NCI-H1105 treated with DMSO at 0.1 percent for 48 hours (cell line): ENCODE results near the gene HSF2BP.
"Not testable (repeated sequence)": the region's sequence is repeated elsewhere in the genome, so short reads cannot be mapped to it uniquely, and the experiment has no call there.

Source experiments
- DNase-seq: peaks from one replicate; lab custom pipeline; 2025; lab: John Stamatoyannopoulos, UW

Gene HSF2BP

GRCh38 chr21:43597540-43598250 is 61.6 kb downstream of the HSF2BP start:
- DNase-seq: no peak

DNA sequence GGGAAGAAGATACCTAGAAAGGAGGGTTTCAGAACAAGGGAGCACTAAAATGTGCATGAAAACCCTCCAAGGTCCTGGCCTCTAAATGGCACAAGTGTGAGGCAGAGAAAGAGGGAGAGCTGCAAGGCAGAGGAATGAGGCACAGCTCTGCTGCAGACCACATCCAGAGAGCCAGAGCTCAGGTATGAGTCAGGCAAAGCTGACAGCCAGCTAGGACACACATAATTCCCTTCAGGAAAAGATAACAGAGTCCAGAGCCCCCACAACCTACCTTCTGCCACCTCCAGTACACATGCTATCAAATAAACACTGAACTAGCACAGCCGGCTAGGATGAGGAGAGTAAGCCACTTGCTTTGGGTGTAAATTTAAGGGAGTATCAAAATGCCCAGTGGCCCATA is 62.2 kb downstream of the HSF2BP start:
- DNase-seq: no peak

DNA sequence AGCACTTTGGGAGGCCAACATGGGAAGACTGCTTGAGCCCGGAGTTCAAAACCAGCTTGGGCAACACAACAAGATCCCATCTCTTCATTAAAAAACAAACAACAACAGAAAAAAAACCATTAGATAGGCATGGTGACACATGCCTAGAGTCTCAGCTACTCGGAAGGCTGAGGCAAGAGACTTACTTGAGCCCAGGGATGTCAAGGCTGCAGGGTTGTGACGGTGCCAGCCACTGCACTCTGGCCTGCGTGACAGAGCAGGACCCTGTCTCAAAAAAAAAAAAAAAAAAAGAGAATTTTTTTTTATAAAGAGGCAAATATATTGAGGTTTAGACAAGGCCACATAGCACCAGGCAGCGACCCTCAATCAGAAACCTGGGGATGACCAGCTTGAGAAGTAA is 62.7 kb downstream of the HSF2BP start:
- no peak for DNase-seq

DNA sequence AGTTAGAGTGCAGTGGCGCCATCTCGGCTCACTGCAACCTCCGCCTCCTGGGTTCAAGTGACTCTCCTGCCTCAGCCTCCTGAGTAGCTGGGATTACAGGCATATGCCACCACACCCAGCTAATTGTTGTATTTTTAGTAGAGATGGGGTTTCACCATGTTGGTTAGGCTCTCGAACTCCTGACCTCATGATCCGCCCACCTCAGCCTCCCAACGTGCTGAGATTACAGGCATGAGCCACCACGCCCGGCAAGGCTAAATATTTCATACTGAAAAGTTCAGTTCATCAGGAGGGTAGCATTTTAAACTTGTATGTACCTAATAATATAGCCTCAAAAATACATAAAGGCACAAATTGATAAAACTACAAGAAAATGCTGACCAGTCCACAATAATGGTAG is 63.5 kb downstream of the HSF2BP start:
- not testable (repeated sequence) for DNase-seq

DNA sequence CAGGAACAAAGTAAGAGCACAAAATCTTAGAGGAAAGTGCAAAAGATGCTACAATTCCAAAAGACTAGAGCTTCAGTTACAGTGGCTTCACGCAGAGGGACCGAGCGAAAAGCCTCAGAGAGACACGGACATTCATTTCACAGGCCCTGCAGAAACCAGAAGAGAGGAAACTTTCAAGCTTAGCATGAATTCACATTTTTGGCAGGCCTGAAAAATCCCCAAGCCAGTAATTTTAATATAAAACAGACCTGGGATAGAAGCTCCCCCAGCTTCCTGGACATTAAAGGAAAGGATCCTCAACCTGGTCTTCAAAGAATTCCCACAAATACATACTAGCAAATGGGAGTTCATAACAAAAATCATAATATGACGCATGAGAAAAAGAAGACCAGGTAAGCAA is 66.2 kb downstream of the HSF2BP start:
- DNase-seq: no peak

GRCh38 chr21:43591571-43591970 is 67.7 kb downstream of the HSF2BP start:
- DNase-seq: no peak

- DNase-seq: no peak
Observed at GRCh38 chr21:43590194-43590593, 69.1 kb downstream of the HSF2BP start.

DNA sequence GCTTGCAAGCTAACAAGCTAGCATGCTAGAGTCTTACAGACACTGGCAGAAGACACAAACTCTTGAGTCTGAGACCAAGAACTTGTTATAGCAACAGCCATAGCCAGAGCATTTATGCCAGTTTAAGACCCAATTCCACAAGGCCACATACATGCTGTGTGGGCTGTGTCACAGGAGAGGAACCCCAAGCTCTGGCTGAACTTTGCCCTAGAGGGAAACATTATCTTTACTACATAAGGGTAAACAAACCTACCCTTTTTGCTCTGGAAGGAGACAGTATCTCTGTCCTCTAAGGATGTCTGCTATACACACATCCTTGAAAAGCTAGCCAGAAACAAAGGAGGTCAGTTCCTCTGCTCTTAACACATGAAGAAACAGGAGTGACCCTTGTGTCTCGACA is 70.3 kb downstream of the HSF2BP start:
- DNase-seq: no peak

GRCh38 chr21:43585924-43586413 is 73.3 kb downstream of the HSF2BP start:
- no peak for DNase-seq

DNA sequence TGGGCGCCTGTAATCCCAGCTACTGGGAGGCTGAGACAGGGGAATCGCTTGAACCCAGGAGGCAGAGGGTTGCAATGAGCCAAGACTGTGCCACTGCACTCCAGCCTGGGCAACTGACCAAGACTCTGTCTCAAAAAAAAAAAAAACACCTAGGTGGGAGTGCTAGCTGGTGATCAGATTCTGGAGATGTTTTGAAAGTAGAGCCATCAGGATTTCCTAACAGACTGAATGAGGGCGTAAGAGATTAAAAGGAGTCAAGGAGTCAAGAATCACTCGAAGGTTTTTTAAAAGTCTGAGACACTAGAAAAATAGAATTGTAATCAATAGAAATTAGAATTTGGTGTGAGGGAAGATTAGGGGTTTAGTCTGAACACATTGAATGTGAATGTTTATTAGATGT is 73.8 kb downstream of the HSF2BP start:
- no peak for DNase-seq

GRCh38 chr21:43581453-43581852 is 77.8 kb downstream of the HSF2BP start:
- no peak for DNase-seq

DNA sequence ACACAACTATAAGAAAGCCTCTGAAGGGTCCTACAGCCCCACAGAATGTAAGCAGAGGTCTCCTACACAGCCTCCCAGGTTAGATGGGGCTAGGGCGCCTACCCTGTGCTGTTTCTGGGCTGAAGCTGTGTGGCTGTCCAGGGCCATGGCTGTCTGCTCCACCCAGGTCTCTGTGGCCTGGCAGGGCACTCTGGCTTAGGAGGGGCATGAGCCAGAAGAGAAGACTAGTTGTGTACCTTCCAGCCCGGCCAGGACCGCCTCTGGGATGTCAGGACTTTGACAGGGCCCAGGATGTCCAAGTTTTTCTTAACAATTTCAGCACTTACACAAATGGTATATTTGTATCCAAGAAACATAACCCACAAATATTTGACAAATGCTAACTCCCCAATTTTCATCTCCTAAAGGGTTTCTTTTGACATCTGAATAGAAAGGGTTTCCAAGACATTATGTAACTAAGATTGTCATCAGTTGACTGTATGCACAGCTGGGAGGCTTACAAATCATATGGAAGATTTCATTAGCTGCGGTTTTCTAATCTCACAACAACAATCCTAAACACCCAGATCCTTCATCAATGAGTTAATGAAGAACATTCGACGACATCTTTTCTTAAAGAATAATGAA is 80.5 kb downstream of the HSF2BP start:
- DNase-seq: no peak

- no peak for DNase-seq
Observed at GRCh38 chr21:43575473-43575844, 83.8 kb downstream of the HSF2BP start.

DNA sequence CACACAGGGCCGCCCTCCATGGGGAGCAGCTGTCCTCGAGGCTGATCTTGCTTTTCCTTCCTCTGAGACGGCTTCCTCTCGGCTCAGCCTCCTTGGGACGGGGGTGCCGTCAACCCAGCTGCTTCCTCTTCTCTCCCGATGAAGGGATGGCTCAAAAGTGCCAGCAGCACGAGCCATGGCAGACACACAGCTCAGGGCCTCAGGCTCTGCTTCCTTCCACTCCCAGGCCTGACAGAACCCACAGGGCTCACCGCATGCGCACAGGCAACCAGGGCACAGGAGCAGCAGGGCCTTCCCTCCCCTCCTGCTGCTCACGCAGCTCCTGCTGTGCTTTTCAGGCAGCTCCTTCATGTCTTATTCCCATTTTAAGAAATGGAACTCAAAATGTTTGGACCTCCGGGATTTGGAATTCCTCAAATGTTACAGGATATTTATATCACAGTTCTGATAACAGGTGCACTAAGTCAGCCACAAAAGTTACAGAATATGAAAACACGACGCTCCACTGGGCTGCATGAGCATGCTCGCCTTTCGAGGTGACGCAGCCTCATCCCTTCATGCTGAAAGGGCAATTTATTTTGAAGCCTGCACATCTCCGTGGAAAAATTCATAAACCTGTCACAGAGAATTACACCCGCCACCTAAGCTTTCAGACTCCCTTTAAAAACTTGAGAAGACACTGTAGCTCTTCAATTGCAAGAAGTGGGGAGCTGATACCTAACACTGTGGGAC is 84.4 kb downstream of the HSF2BP start:
- no peak for DNase-seq

- no peak for DNase-seq
Observed at GRCh38 chr21:43573921-43574320, 85.4 kb downstream of the HSF2BP start.

DNA sequence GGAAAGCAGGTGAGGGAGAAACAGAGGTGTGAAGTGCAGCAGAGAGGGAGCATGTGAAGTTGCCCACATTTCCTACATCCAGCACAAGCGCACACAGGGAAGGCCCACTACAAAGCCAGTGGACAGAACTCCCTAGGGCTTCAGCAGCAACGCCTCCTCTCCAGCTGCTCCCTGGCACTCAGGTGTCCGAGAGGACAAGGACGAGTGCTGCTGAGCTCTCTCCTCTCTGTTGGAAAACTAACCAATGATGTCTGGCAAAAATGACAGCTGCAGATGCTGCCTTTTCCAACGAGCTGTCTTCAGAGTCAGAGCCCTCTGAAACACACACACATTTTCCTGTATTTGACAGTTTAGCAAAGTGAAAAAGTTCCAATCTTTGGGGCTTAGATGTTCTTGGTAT is 86.8 kb downstream of the HSF2BP start:
- no peak for DNase-seq

- DNase-seq: no peak
Observed at GRCh38 chr21:43571976-43572375, 87.3 kb downstream of the HSF2BP start.

GRCh38 chr21:43570195-43570594 is 89.1 kb downstream of the HSF2BP start:
- not testable (repeated sequence) for DNase-seq

DNA sequence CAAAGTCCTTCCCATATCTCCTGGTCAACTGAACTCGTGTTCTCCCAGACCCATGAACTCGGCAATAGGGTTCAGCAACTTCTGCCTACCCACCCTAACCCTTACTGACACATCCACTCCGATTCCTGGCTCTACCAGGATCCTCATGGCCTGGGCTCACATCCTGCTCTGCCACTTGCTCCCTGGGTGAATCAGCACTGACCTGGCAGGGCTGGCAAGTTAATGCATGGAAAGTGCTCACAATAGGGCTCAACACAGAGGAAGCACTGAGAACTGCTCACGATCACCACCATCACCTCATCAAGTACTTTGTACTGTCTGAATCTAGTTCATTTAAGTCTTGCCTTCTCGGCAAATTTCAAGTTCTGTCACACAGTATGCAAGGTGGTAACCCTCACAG is 96.8 kb downstream of the HSF2BP start:
- DNase-seq: not testable (repeated sequence)

DNA sequence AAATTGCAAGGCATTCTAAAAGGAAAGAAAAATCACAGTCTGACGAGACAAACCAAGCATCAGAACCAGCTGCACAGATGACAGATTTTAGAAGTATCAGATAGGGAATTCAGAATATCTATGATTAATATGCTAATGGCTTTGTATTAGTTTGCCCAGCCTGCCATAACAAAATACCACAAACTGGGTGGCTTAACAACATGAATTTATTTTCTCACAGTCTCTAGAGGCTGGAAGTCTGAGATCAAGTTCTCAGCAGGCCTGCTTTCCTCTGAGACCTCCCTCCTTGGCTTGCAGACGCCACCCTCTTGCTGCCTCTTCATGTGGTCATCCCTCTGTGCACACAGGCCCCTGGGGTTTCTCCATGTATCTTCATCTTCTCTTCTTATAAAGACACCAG is 118.7 kb downstream of the HSF2BP start:
- DNase-seq: not testable (repeated sequence)

DNA sequence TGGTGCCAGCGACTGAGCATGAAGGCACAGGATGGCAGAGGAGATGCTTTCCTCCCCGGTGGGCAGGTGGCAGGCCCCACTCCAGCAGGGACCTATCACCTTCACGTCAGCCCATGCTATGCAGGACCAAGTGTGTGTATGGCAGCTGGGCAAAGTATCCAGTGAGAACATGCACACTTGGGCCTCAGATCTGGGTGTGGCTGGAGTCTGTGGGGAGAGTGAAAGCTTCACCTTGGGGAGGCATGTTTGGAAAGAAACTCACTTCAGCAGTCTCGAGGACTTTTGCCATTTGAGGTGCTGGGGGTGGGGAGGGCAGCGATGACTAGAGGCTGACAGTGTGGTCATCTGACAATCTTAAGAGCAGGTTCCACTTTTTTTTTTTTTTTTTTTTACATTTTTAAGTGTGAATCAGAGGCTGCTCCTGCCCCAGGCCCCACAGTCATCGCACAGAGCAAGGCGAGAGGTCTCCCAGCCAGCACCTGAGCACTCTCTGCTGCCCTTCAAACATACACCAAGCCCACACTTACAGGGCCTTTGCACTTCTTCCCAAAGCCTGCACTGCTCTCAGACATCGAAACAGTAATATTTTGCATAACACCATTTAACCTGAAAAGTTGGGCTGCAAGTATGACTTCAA is 136.7 kb downstream of the HSF2BP start:
- DNase-seq: not testable (repeated sequence)

- DNase-seq: not testable (repeated sequence)
Observed at GRCh38 chr21:43517701-43518100, 141.6 kb downstream of the HSF2BP start.
